OCI-LY7 (cell line): ENCODE data around the gene ADCY5. TPM values are rescaled to one million over a fixed set of nuclear protein-coding genes. Genes with fewer than 3 reads are reported as not detected.

Source experiments
- BruUV-seq: library from RNA; stranded (reverse); fragments of 400-500 nt; replicated peaks from 2 replicates; lab custom pipeline; 2021; lab: Mats Ljungman, UMichigan
- CTCF ChIA-PET: fragments of 300-600 bp; sonication (Branson Sonifier 250); formaldehyde crosslinking; loops from one replicate; lab custom pipeline; 2022; ENCODE audit warnings: antibody characterized with exemption; ENCODE audit not compliant: unreplicated experiment; lab: Charles Lee
- POLR2A ChIA-PET: fragments of 300-600 bp; sonication (Branson Sonifier 250); formaldehyde crosslinking; loops from one replicate; lab custom pipeline; 2022; ENCODE audit warnings: antibody characterized with exemption; lab: Charles Lee
- DNase-seq: peaks from one replicate; pipeline ENCODE4 v3.0.0-alpha.2; 2015; ENCODE audit warnings: low spot score
- H2AFZ ChIP-seq: fragments of 200-600 bp; sonication (generic), shearing (Covaris generic); 2 replicates; pipeline ENCODE4 v1.6.1; 2014; ENCODE audit warnings: mild to moderate bottlenecking, antibody characterized with exemption, low read length, moderate library complexity
- H3K27ac ChIP-seq: fragments of 200-600 bp; sonication (generic); 2 replicates; pipeline ENCODE4 v1.5.1; 2014; ENCODE audit warnings: mixed run types, low read depth, mild to moderate bottlenecking, moderate library complexity, low read length, inconsistent platforms; ENCODE audit not compliant: poor library complexity, severe bottlenecking
- H3K36me3 ChIP-seq: fragments of 200-600 bp; sonication (generic); 2 replicates; pipeline ENCODE4 v1.6.1; 2014; ENCODE audit warnings: mild to moderate bottlenecking, antibody characterized with exemption, low read length, moderate library complexity, mixed read lengths; ENCODE audit not compliant: insufficient read depth
- H3K4me1 ChIP-seq: fragments of 200-600 bp; sonication (generic); 2 replicates; pipeline ENCODE4 v1.5.1; 2014; ENCODE audit warnings: mild to moderate bottlenecking, low read length; ENCODE audit not compliant: insufficient read depth, poor library complexity, severe bottlenecking
- H3K4me2 ChIP-seq: fragments of 200-600 bp; sonication (generic); 2 replicates; pipeline ENCODE4 v1.6.1; 2014; ENCODE audit warnings: mild to moderate bottlenecking, low read length
- H3K4me3 ChIP-seq: fragments of 200-600 bp; sonication (generic); 2 replicates; pipeline ENCODE4 v1.5.1; 2014; ENCODE audit warnings: mild to moderate bottlenecking, low read depth, low read length; ENCODE audit not compliant: poor library complexity, severe bottlenecking
- H3K79me2 ChIP-seq: fragments of 200-600 bp; sonication (generic); 2 replicates; pipeline ENCODE4 v1.6.1; 2016; ENCODE audit warnings: low read depth, mild to moderate bottlenecking, low read length, moderate library complexity, mixed read lengths; ENCODE audit not compliant: insufficient read depth
- H3K9me2 ChIP-seq: fragments of 200-600 bp; sonication (generic); 2 replicates; pipeline ENCODE4 v1.6.1; 2016; ENCODE audit warnings: mild to moderate bottlenecking, low read length, mixed read lengths; ENCODE audit not compliant: insufficient read depth
- H3K9me3 ChIP-seq: fragments of 200-600 bp; sonication (generic); 2 replicates; pipeline ENCODE4 v1.6.1; 2014; ENCODE audit warnings: mild to moderate bottlenecking, mixed run types, low read length, mixed read lengths
- H4K20me1 ChIP-seq: fragments of 200-600 bp; sonication (generic); 2 replicates; pipeline ENCODE4 v1.6.1; 2014; ENCODE audit warnings: mild to moderate bottlenecking, antibody characterized with exemption, low read length, moderate library complexity, mixed read lengths; ENCODE audit not compliant: insufficient read depth
- CTCF ChIP-seq: fragments of 200-600 bp; sonication (generic); conservative IDR thresholded peaks from 2 replicates; pipeline ENCODE4 v1.5.1; 2014; ENCODE audit warnings: mild to moderate bottlenecking, antibody characterized with exemption, low read length, moderate library complexity, mixed read lengths
- EZH2phosphoT487 ChIP-seq: fragments of 200-600 bp; sonication (generic); IDR thresholded peaks from 2 replicates; pipeline ENCODE4 v1.6.1; 2018; ENCODE audit warnings: low read depth, borderline replicate concordance, mild to moderate bottlenecking, mixed run types, antibody characterized with exemption, low read length, moderate library complexity, mixed read lengths
- intact Hi-C: fragments of 100-400 bp; cut with micrococcal nuclease; formaldehyde crosslinking; loops from one replicate; pipeline ENCODE4 v1.10.0; 2022; ENCODE audit not compliant: unreplicated experiment
- total RNA-seq, 2 experiments: library from RNA; depleted of rRNA in 1 of 2; stranded (reverse); fragments of >200 nt in 1 of 2; shearing (Covaris generic) in 1 of 2; gene quantifications; 2 replicates each; pipeline ENCODE4 v1.2.3, GENCODE V29; 2014 to 2022

Gene ADCY5
- total RNA-seq, 2 experiments from 2014 or later: 0.03 to 0.63 TPM

- Histone ChIP-seq H3K4me2 (no peak overlapping the region), H4K20me1 (no peaks in the 10 kb centered on the region), H3K4me1 (no peaks in the 10 kb centered on the region), H3K4me3 (no peak overlapping the region), H3K79me2 (no peaks in the 10 kb centered on the region), H3K9me3 (no peaks in the 10 kb centered on the region), H3K27ac (no peak overlapping the region), H3K9me2 (no peaks in the 10 kb centered on the region), H2AFZ (no peak overlapping the region), H3K36me3 (no peaks in the 10 kb centered on the region)
- intact Hi-C loops: no loop called here
- ChIA-PET POLR2A (no interaction called here), CTCF (no interaction called here)
- no TSS peak for BruUV-seq
- DNase-seq: no peak
- TF ChIP-seq EZH2phosphoT487 (no peak), CTCF (no peak)
Observed at GRCh38 chr3:123277106-123277505, 171.8 kb downstream of the ADCY5 start.

GRCh38 chr3:123276346-123277006 lies 172.4 kb downstream of the ADCY5 start:
- H3K79me2 ChIP-seq: no peaks in the 10 kb centered on the region
- no peak for DNase-seq
- ChIA-PET CTCF (no interaction called here), POLR2A (no interaction called here)
- H2AFZ ChIP-seq: no peak overlapping the region
- H3K9me3 ChIP-seq: no peaks in the 10 kb centered on the region
- no peak for TF ChIP-seq EZH2phosphoT487
- TF ChIP-seq CTCF: no peak
- no peaks in the 10 kb centered on the region for H3K9me2 ChIP-seq
- no peak overlapping the region for H3K27ac ChIP-seq
- intact Hi-C loops: no loop called here
- no peak overlapping the region for H3K4me3 ChIP-seq
- no peaks in the 10 kb centered on the region for H4K20me1 ChIP-seq
- H3K4me2 ChIP-seq: no peak overlapping the region
- H3K36me3 ChIP-seq: no peaks in the 10 kb centered on the region
- H3K4me1 ChIP-seq: no peaks in the 10 kb centered on the region
- no TSS peak for BruUV-seq

GRCh38 chr3:123275691-123276090 lies 173.2 kb downstream of the ADCY5 start:
- no TSS peak for BruUV-seq
- ChIA-PET POLR2A (interaction anchor here (0.5 kb wide), 1 partner anchor 419 kb away, joined by 3 read pairs; no protein-coding TSS in a partner anchor), CTCF (no interaction called here)
- Histone ChIP-seq H3K27ac (no peak overlapping the region), H3K4me2 (no peak overlapping the region), H3K79me2 (no peaks in the 10 kb centered on the region), H3K36me3 (no peaks in the 10 kb centered on the region), H3K4me3 (no peak overlapping the region), H4K20me1 (no peaks in the 10 kb centered on the region), H3K9me3 (no peaks in the 10 kb centered on the region), H3K9me2 (no peaks in the 10 kb centered on the region), H2AFZ (no peak overlapping the region), H3K4me1 (no peaks in the 10 kb centered on the region)
- intact Hi-C loops: no loop called here
- no peak for DNase-seq
- TF ChIP-seq EZH2phosphoT487 (no peak), CTCF (no peak)
